SK-N-SH treated with all-trans-retinoic acid at 6 μM for 48 hours (cell line): Measurements from ENCODE around the gene AP1G2.
A peak's percentile ranks its signal among the peaks of the same experiment; 100 is the strongest.

Experiments
- ATAC-seq: fragments of 200-7000 bp; cut with Tn5 transposase; 3 replicates; pipeline ENCODE4 v1.9.1; 2020; ENCODE audit warnings: mild to moderate bottlenecking, moderate library complexity
- ARNTL ChIP-seq: fragments of 450-650 bp; formaldehyde crosslinking; IDR thresholded peaks from 2 replicates; pipeline ENCODE4 v1.5.0; 2020; ENCODE audit warnings: low read depth, mild to moderate bottlenecking, moderate library complexity, borderline replicate concordance
- BACH2 ChIP-seq: fragments of 250-450 bp; sonication (Bioruptor Pico); IDR thresholded peaks from 2 replicates; pipeline ENCODE4 v1.9.0; 2021; ENCODE audit warnings: mild to moderate bottlenecking, borderline replicate concordance
- CSDC2 ChIP-seq: fragments of 250-450 bp; sonication (Bioruptor Pico); IDR thresholded peaks from 2 replicates; pipeline ENCODE4 v1.5.0; 2020; ENCODE audit warnings: mild to moderate bottlenecking, moderate library complexity
- GLIS3 ChIP-seq: fragments of 250-450 bp; sonication (Bioruptor Pico); IDR thresholded peaks from 2 replicates; pipeline ENCODE4 v1.5.0; 2020; ENCODE audit warnings: mild to moderate bottlenecking, moderate library complexity
- ISL1 ChIP-seq: fragments of 250-450 bp; sonication (Bioruptor Pico); IDR thresholded peaks from 2 replicates; pipeline ENCODE4 v2.1.2; 2022; ENCODE audit warnings: mild to moderate bottlenecking, moderate library complexity
- OSR1 ChIP-seq: fragments of 250-450 bp; sonication (Bioruptor Pico); IDR thresholded peaks from 2 replicates; pipeline ENCODE4 v1.8.0; 2022; ENCODE audit warnings: moderate library complexity, mild to moderate bottlenecking, inconsistent platforms
- PPARA ChIP-seq: fragments of 250-450 bp; sonication (Bioruptor Pico); IDR thresholded peaks from 2 replicates; pipeline ENCODE4 v1.5.0; 2020; ENCODE audit warnings: mild to moderate bottlenecking, borderline replicate concordance
- RARB ChIP-seq: fragments of 250-450 bp; sonication (Bioruptor Pico); IDR thresholded peaks from 2 replicates; pipeline ENCODE4 v1.8.0; 2021; ENCODE audit warnings: mild to moderate bottlenecking, moderate library complexity
- SNAI2 ChIP-seq: fragments of 250-450 bp; sonication (Bioruptor Pico); IDR thresholded peaks from 2 replicates; pipeline ENCODE4 v1.5.0; 2020; ENCODE audit warnings: mild to moderate bottlenecking, moderate library complexity
- TCF4 ChIP-seq: fragments of 250-450 bp; sonication (Bioruptor Pico); IDR thresholded peaks from 2 replicates; pipeline ENCODE4 v1.8.0; 2021; ENCODE audit warnings: mild to moderate bottlenecking, moderate library complexity, borderline replicate concordance
- ZC3H10 ChIP-seq: fragments of 250-450 bp; sonication (Bioruptor Pico); IDR thresholded peaks from 2 replicates; pipeline ENCODE4 v1.5.1; 2021; ENCODE audit warnings: mild to moderate bottlenecking, moderate library complexity
- ZFP3 ChIP-seq: fragments of 250-450 bp; sonication (Bioruptor Pico); IDR thresholded peaks from 2 replicates; pipeline ENCODE4 v1.5.0; 2020; ENCODE audit warnings: mild to moderate bottlenecking, moderate library complexity
- ZFP30 ChIP-seq: fragments of 450-650 bp; formaldehyde crosslinking; IDR thresholded peaks from 2 replicates; pipeline ENCODE4 v1.5.0; 2022; ENCODE audit warnings: mild to moderate bottlenecking, moderate library complexity
- ZNF565 ChIP-seq: fragments of 450-650 bp; formaldehyde crosslinking; conservative IDR thresholded peaks from 2 replicates; pipeline ENCODE4 v1.5.0; 2020; ENCODE audit warnings: low read depth, mild to moderate bottlenecking, moderate library complexity
- ZNF70 ChIP-seq: fragments of 450-650 bp; formaldehyde crosslinking; IDR thresholded peaks from 2 replicates; pipeline ENCODE4 v1.5.0; 2020; ENCODE audit warnings: mild to moderate bottlenecking, moderate library complexity
- ZNF8 ChIP-seq: fragments of 450-650 bp; formaldehyde crosslinking; IDR thresholded peaks from 2 replicates; pipeline ENCODE4 v1.5.0; 2020; ENCODE audit warnings: mild to moderate bottlenecking, moderate library complexity
- TF ChIP-seq, protein P1 (sequence below): fragments of 250-450 bp; sonication (Bioruptor Pico); IDR thresholded peaks from 2 replicates; pipeline ENCODE4 v1.5.1; 2020; ENCODE audit warnings: low read depth, mild to moderate bottlenecking, moderate library complexity
- TF ChIP-seq, protein P2 (sequence below): fragments of 250-450 bp; sonication (Bioruptor Pico); IDR thresholded peaks from 2 replicates; pipeline ENCODE4 v1.5.1; 2021; ENCODE audit warnings: mild to moderate bottlenecking, moderate library complexity
- TF ChIP-seq, protein P3 (sequence below): fragments of 250-450 bp; sonication (Bioruptor Pico); IDR thresholded peaks from 2 replicates; pipeline ENCODE4 v1.8.0; 2021; ENCODE audit warnings: low read depth, mild to moderate bottlenecking, moderate library complexity, borderline replicate concordance

The AP1G2 gene

DNA sequence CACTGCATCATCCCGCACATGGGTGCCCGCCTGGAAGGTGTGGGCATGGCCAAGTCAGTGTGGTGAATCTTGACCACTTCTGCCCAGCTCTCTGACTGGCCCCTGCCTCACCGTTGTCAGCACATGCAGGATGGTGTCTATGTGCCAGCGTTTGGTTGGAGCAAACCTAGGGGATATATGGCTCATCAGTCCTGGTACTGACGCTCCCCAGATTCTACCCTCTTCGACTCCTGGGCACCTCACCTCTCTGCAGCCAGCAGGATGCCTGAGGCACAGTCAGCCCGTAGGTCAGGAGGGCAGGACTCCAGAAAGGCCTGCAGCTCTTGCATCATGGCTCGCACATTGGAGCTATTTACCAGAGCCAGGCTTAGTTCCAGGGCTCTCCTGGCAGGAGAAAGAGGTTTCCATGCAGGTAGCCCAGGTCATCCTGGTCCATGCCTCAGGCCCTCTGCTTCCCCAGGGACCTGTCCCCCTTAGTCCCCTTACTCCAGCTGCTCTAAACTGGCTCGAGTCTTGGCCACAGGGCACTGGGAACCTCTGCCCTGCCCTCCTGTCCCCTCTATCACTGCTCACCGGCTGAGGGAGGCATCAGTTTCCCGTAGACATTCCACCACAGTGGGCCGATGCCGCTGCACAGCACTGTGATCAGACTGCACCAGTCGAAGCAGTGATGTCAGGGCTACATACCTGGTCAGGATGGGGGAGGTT is 4.0 kb downstream of the AP1G2 start (continued):
- TF ChIP-seq, protein P1, sequence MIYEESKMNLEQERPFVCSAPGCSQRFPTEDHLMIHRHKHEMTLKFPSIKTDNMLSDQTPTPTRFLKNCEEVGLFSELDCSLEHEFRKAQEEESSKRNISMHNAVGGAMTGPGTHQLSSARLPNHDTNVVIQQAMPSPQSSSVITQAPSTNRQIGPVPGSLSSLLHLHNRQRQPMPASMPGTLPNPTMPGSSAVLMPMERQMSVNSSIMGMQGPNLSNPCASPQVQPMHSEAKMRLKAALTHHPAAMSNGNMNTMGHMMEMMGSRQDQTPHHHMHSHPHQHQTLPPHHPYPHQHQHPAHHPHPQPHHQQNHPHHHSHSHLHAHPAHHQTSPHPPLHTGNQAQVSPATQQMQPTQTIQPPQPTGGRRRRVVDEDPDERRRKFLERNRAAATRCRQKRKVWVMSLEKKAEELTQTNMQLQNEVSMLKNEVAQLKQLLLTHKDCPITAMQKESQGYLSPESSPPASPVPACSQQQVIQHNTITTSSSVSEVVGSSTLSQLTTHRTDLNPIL (CRISPR knock-in tag) = no peak
- TF ChIP-seq ZNF8 (CRISPR knock-in tag) (no peak), RARB (CRISPR knock-in tag) (no peak), ZC3H10 (CRISPR knock-in tag) (no peak)

DNA sequence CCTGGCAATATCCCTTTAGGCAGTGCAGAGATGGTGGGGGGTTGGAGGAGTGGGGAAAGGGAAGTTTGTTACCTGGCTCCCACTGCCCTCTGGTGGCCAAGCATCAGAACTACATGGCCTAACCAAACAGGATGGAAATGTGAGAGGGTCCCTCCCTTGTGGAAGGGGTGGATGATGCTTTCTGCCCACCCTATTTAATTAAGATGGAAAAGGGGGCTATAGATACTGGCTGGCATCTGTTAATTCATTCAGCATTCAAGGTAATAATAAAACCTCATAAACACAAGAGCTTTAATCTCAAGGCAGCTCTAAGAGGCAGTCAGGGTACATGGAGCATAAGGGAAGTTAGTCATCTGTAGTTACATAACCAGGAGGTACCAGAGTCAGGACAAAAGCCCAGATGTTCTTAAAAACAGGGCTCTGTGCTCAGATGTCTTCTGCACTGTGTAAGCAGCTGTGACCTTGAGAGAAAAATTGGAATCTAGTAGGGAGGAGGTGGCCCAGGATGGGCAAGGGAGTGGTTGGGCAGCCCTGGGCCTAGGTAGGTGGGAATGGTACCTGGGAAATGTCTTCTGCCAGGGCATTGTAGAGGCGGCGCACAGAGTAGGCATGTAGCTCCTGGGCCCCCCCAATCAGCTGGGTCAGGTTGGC is 4.6 kb downstream of the AP1G2 start:
- peak; percentile 17 for ATAC-seq
- TF ChIP-seq, protein P2, sequence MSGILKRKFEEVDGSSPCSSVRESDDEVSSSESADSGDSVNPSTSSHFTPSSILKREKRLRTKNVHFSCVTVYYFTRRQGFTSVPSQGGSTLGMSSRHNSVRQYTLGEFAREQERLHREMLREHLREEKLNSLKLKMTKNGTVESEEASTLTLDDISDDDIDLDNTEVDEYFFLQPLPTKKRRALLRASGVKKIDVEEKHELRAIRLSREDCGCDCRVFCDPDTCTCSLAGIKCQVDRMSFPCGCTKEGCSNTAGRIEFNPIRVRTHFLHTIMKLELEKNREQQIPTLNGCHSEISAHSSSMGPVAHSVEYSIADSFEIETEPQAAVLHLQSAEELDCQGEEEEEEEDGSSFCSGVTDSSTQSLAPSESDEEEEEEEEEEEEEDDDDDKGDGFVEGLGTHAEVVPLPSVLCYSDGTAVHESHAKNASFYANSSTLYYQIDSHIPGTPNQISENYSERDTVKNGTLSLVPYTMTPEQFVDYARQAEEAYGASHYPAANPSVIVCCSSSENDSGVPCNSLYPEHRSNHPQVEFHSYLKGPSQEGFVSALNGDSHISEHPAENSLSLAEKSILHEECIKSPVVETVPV = no peak
- no peak for TF ChIP-seq ISL1
- TF ChIP-seq ZNF565 (CRISPR knock-in tag) = no peak
- TF ChIP-seq SNAI2 (CRISPR knock-in tag) = no peak
- no peak for TF ChIP-seq ARNTL (CRISPR knock-in tag)
- TF ChIP-seq, protein P1 (CRISPR knock-in tag) = no peak
- no peak for TF ChIP-seq CSDC2 (CRISPR knock-in tag)
- no peak for TF ChIP-seq GLIS3 (CRISPR knock-in tag)
- TF ChIP-seq RARB (CRISPR knock-in tag) = no peak
- no peak for TF ChIP-seq ZFP3 (CRISPR knock-in tag)
- TF ChIP-seq, protein P3, sequence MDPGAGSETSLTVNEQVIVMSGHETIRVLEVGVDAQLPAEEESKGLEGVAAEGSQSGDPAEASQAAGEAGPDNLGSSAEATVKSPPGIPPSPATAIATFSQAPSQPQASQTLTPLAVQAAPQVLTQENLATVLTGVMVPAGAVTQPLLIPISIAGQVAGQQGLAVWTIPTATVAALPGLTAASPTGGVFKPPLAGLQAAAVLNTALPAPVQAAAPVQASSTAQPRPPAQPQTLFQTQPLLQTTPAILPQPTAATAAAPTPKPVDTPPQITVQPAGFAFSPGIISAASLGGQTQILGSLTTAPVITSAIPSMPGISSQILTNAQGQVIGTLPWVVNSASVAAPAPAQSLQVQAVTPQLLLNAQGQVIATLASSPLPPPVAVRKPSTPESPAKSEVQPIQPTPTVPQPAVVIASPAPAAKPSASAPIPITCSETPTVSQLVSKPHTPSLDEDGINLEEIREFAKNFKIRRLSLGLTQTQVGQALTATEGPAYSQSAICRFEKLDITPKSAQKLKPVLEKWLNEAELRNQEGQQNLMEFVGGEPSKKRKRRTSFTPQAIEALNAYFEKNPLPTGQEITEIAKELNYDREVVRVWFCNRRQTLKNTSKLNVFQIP (CRISPR knock-in tag) = no peak
- no peak for TF ChIP-seq ZNF8 (CRISPR knock-in tag)

DNA sequence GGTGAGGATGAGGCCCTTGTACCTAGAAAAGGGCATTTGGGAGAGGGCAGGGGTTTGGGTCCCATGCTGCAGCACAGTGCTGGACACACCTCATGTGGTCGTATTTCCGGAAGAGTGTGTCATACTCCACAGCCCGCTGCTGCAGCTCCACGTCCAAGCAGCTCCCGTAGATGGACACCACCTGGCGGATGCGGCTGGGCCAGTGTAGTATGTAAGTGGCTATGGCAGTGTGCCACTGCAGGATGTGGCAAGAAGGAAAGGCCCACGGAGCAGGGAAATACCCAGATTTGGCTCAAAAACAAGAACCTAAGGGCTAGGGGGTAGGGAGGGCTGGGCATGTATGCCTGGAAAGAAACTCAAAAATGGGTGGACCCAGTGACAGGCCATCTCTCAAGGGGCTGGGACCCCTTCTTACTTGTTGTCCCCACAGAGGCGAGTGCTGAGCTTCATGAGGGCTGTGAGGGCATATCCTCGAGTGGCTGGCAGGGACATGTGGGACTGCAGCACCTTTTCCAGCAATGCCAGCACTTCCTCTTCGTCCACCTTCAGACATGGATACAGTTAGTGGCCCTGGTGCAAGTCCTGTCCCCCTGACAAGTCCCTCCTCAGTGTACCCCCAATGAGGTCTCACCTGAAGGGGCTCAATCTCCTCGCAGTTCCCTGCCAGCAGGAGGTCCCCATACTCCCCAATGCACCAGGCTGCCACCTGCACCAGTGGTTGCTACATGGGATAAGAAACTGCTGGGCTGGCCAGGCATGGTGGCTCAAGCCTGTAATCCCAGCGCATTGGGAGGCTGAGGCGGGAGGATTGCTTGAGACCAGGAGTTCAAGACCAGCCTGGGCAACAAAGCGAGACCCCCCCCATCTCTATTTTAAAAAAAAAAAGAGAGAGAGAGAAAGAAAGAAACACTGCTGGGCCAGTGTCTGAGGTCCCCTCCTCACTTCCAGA is 5.4 kb downstream of the AP1G2 start:
- TF ChIP-seq ARNTL (CRISPR knock-in tag) (no peak), CSDC2 (CRISPR knock-in tag) (no peak), BACH2 (CRISPR knock-in tag) (no peak), SNAI2 (CRISPR knock-in tag) (no peak), ZNF565 (CRISPR knock-in tag) (no peak), ZNF8 (CRISPR knock-in tag) (no peak), RARB (CRISPR knock-in tag) (no peak), ZFP3 (CRISPR knock-in tag) (no peak)
- TF ChIP-seq, protein P2 = no peak
- ATAC-seq = no peak

DNA sequence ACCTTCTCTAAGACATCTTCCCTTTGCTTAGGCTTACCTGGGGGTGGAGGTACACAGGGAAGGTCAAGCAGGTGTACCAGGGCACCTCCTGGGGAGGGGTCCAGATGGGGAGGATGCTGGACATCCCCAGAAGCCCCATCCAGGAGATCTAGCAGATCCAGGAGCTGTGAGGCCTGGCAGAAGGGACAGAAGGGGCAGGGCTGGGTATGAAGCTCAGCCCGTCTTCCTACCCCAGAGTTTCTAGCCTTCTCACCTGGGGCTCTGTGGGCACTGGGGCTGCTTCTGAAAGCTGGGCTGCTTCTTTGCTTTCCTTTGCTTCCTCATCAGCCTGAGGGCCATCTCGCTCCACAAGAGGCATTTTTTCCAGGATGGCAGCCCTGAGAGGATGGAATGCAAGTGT is 6.3 kb downstream of the AP1G2 start:
- no peak for ATAC-seq
- TF ChIP-seq ISL1 (no peak), OSR1 (CRISPR knock-in tag) (no peak), PPARA (CRISPR knock-in tag) (no peak), ZFP30 (CRISPR knock-in tag) (no peak), ZNF565 (CRISPR knock-in tag) (no peak), ZC3H10 (CRISPR knock-in tag) (no peak), TCF4 (CRISPR knock-in tag) (no peak), GLIS3 (CRISPR knock-in tag) (no peak), ZNF70 (CRISPR knock-in tag) (no peak), SNAI2 (CRISPR knock-in tag) (no peak)
- TF ChIP-seq, protein P1 (CRISPR knock-in tag) = no peak
- TF ChIP-seq, protein P2 = no peak
- TF ChIP-seq, protein P3 (CRISPR knock-in tag) = no peak
